M059J (cell line): ENCODE measurements around the gene TMX4. TPM values are rescaled to one million over a fixed set of nuclear protein-coding genes. Genes with fewer than 3 reads are reported as not detected.

Source experiments
- DNase-seq: peaks from one replicate; pipeline ENCODE4 v3.0.0-alpha.2; 2012; ENCODE audit warnings: low read depth
- total RNA-seq: library from RNA; depleted of rRNA; stranded (reverse); fragments of >200 nt; shearing (Covaris generic); gene quantifications from 2 replicates; pipeline ENCODE4 v1.2.3, GENCODE V29; 2014

TMX4 gene
- total RNA-seq, 1 experiment from 2014 or later, result 33.6 TPM

DNA sequence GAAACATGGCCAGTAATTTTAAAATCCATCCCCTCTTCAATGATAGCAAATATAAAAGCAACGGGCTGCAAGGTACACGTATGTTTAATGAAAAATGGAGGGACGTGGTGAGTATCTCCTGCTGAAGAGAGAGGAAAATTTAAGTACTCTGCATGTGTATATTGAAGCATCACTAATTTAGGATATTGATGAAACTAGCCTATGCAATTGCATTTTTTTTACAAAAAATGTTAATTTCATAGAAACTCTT, 362 bp upstream of the TMX4 start:
- no peak for DNase-seq

- DNase-seq, result peak; percentile 65
Observed at GRCh38 chr20:8018958-8019245, 659 bp downstream of the TMX4 start.

DNA sequence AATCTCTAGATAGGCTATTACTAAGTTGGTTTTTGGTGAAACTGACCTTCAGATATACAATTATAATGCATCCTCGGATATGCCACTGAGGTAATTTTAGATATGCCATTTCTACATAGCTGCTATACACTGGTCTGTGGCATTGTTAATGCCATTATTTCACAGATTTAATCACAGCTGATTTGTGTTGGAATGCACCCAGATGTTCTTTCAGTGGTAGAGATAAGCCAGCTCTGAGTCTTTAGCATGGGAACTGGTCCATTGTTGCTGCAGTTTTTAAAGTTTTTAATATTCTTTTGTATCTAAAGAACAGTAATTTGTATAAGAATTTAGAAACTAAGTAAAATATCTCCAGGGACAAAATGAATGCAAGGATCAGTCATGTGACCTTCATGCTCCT, 6.8 kb downstream of the TMX4 start:
- no peak for DNase-seq

DNA sequence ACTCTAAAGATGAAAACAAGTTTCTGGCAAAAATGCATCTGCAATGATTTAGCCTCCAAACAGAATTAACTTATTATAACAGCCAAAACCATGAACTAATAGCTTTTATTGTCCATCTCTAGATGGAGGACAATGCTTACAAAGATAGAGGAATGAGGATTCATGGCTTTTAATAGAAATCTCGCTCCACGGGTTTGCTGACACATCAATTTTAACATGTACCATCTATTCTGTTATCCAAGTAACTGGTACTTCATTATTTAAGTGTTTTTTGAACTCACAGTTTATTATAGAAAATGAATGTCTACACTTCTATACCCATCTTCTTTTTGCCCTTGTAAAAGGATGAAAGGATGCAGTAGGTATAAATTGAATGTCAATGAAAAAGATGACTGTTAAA, 10.8 kb downstream of the TMX4 start:
- no peak for DNase-seq

GRCh38 chr20:8007490-8007889, 12.1 kb downstream of the TMX4 start:
- DNase-seq, result no peak

GRCh38 chr20:8005575-8006366, 13.8 kb downstream of the TMX4 start:
- no peak for DNase-seq

GRCh38 chr20:8005033-8005432, 14.5 kb downstream of the TMX4 start:
- DNase-seq, result no peak

GRCh38 chr20:8002056-8002455, 17.5 kb downstream of the TMX4 start:
- no peak for DNase-seq

GRCh38 chr20:8000796-8001195, 18.8 kb downstream of the TMX4 start:
- no peak for DNase-seq

DNA sequence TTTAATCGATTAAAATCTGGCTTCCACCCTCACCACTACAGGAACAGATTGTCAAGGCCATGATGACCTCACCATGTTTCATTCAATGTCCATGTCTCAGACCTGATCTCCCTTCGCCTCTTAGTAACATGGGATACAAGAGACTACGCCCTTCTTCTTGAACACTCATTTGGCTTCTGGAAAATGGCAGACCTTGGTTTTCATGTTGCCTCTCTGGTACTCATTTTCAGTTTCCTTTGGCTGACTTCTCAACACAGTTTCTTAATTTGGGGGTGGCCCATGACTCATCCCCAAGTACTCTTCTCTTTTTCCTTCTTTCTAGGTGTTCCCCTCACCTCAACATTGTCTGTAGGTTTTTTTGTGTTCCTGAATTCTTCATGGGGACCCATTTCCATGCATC, 22.7 kb downstream of the TMX4 start:
- DNase-seq, result no peak

GRCh38 chr20:7994809-7995208, 24.8 kb downstream of the TMX4 start:
- no peak for DNase-seq

DNA sequence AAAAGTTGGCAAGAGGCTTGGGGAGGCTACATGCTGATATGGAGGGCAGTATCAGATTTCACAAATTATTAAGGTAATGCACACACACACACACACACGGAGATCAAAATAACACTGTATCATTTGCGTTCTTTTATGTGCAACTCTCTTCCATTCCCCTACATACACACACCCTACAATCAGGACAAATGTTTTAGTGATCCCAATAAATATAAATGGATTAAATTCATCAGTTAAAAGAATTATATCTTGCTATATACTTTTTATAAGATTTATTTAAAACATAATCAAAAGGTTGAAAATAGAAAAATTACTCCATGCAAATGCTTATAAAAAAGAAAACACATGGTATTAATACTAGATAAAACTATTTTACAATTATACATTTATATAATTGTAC, 25.9 kb downstream of the TMX4 start:
- no peak for DNase-seq

DNA sequence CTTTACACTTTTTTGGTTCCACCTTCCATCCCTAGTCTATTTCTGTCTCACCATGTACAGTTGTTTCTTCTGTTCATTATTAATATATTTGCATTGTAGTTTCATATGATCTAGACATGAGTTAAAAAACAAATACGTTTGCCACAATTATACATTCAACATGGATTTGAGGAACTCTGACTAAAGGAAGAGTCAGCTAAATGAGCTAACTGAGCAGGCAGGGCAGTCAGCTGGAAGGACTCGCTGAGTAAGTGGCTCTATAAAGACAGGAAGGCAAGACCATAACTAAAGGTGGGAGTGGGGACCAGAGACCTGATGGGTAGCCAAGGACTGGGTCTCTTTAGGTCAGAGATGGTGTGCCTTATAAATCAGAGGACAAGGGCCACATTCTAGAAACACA, 26.3 kb downstream of the TMX4 start:
- no peak for DNase-seq

- DNase-seq, result no peak
Observed at GRCh38 chr20:7990385-7990784, 29.2 kb downstream of the TMX4 start.

- no peak for DNase-seq
Observed at GRCh38 chr20:7989379-7989778, 30.2 kb downstream of the TMX4 start.

- no peak for DNase-seq
Observed at GRCh38 chr20:7985916-7986315, 33.6 kb downstream of the TMX4 start.

DNA sequence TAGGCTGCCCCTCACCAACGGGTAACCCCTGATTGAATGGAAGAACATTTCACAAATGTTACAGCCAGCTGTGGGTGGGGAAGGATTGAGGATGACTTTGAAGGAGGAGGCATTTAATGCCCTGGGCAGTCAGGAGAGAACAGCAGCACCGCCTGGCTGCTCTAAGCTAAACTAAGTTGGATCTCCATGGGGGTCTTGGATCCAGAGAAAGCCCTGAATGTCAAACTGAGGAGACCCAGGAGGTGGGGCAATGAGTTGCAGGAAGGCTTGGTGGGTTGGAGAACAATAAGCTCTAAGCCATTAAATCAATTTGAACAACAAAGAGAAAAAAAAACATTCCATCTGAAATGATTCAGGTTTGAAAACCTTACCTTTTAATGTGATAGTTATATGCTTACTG, 35.4 kb downstream of the TMX4 start:
- no peak for DNase-seq

DNA sequence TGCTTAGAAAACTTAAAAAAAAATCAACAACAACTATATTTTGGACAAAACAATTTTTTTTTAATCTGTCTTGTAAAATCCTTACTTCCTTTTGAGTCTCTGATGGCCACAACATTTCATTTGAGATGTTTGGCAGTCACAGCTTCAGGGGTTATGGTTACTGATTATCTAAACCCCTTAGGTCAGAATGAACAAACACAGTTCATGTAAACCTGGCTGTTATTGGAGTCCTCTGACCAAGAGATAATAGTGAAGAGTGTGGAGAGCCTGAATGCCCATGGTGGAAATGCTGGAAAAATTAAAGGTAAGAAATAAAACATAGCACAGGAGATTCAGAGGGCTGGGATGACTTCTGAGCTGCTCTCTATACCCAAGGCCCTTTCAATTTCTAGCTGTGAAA, 38.2 kb downstream of the TMX4 start:
- DNase-seq, result no peak

GRCh38 chr20:7980332-7981046, 39.1 kb downstream of the TMX4 start:
- peak; percentile 24 for DNase-seq

DNA sequence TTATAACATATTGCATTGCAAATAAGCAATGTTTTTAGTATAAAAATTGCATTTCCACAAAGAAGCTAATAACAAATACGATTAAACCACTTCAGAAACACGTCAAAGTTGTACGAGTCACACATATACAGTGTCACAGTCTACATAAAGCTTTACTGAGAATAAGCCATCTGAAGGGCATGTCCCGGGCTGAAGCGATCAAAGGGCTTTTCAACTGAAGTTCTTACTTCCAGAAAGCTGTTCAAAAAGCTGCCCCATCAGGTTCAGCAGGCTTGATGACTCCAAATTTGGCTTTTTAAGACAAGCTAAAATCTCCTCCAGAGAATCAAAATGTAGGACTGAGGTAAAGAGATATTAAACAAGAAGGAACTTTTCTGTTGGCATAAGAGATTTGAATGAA, 41.9 kb downstream of the TMX4 start:
- DNase-seq, result no peak

GRCh38 chr20:7975851-7976414, 43.6 kb downstream of the TMX4 start:
- no peak for DNase-seq

- DNase-seq, result no peak
Observed at GRCh38 chr20:7974785-7975435, 44.7 kb downstream of the TMX4 start.
